K562 (cell line): Measurements from ENCODE around the gene PRKG1. TPM values are rescaled to one million over a fixed set of nuclear protein-coding genes. Genes with fewer than 3 reads are reported as not detected.

Experiments
- ATAC-seq: fragments of 200-7000 bp; cut with Tn5 transposase; 3 replicates; pipeline ENCODE4 v1.9.1; 2020; ENCODE audit warnings: moderate library complexity
- BruUV-seq: library from RNA; stranded (reverse); fragments of 400-500 nt; replicated peaks from 2 replicates; lab custom pipeline; 2021; lab: Mats Ljungman, UMichigan
- CTCF ChIA-PET: fragments of 300-600 bp; formaldehyde crosslinking; extraction: SDS; loops from one replicate; lab custom pipeline; 2021; ENCODE audit warnings: low intra/inter-chr PET ratio; lab: Yijun Ruan, JAX
- POLR2A ChIA-PET: fragments of 300-600, 350-650 bp; sonication (Branson Sonifier 250); formaldehyde crosslinking; extraction: SDS; loops from one replicate; lab custom pipeline; 2021; ENCODE audit warnings: antibody characterized with exemption, inconsistent platforms; lab: Yijun Ruan, JAX
- DNase-seq, 4 experiments: peaks; one replicate each; pipeline versions ENCODE4 v3.0.0 to v3.0.0-alpha.2; 2011 to 2018; ENCODE audit warnings: low spot score in 3 of 4, mixed read lengths in 3 of 4; ENCODE audit errors: extremely low read depth in 1 of 4
- FAIRE-seq: peaks from 2 replicates; lab custom pipeline; 2011; peaks lifted over from hg19 to GRCh38; lab: Jason Lieb, UNC
- H2AFZ ChIP-seq: 2 replicates; pipeline ENCODE4 v1.6.0; 2011; ENCODE audit warnings: low read depth, low read length, control low read depth, inconsistent platforms
- H3K27ac ChIP-seq: fragments of 200-600 bp; 3 replicates; pipeline ENCODE4 v1.8.0; 2011; ENCODE audit warnings: low read depth, mild to moderate bottlenecking, control low read depth, inconsistent platforms, low read length, moderate library complexity, mixed read lengths; ENCODE audit errors: extremely low read depth
- H3K27me3 ChIP-seq, 2 experiments: fragments of 300-600 bp in 1 of 2; 2 replicates in 1 of 2; 3 replicates in 1 of 2; pipeline versions ENCODE4 v1.6.0 to v1.8.0; 2011; ENCODE audit warnings: inconsistent platforms in 2 of 2, low read length in 2 of 2, mild to moderate bottlenecking in 1 of 2, mixed read lengths in 1 of 2, moderate library complexity in 1 of 2; ENCODE audit not compliant: control insufficient read depth in 2 of 2, insufficient read depth in 2 of 2
- H3K36me3 ChIP-seq: fragments of 300-600 bp; 3 replicates; pipeline ENCODE4 v1.8.0; 2011; ENCODE audit warnings: mild to moderate bottlenecking, low read length, inconsistent platforms; ENCODE audit not compliant: control insufficient read depth, insufficient read depth
- H3K4me1 ChIP-seq, 2 experiments: fragments of 200-600 bp in 1 of 2; replicated peaks in 1 of 2; 2 replicates in 1 of 2; 3 replicates in 1 of 2; pipeline versions ENCODE4 v1.5.1 to v1.8.0; 2011; ENCODE audit warnings: inconsistent platforms in 2 of 2, low read length in 2 of 2, mild to moderate bottlenecking in 1 of 2, mixed read lengths in 1 of 2, moderate library complexity in 1 of 2; ENCODE audit not compliant: control insufficient read depth in 2 of 2, insufficient read depth in 2 of 2
- H3K4me2 ChIP-seq: 2 replicates; pipeline ENCODE4 v1.6.1; 2011; ENCODE audit warnings: low read length, control low read depth, inconsistent platforms, mixed read lengths; ENCODE audit not compliant: insufficient read depth
- H3K4me3 ChIP-seq: fragments of 200-600 bp; sonication (generic), shearing (Covaris generic); 2 replicates; pipeline ENCODE4 v1.5.1; 2016; ENCODE audit warnings: control low read depth, inconsistent platforms
- H3K79me2 ChIP-seq: fragments of 200-600 bp; 3 replicates; pipeline ENCODE4 v1.8.0; 2011; ENCODE audit warnings: low read length, inconsistent platforms; ENCODE audit not compliant: control insufficient read depth, insufficient read depth
- H3K9ac ChIP-seq, 2 experiments: 2 replicates each; pipeline versions ENCODE4 v1.6.0 to v1.6.1; 2011; ENCODE audit warnings: low read depth in 2 of 2, low read length in 2 of 2, control low read depth in 1 of 2, inconsistent platforms in 1 of 2, mild to moderate bottlenecking in 1 of 2, mixed read lengths in 1 of 2; ENCODE audit not compliant: insufficient read depth in 1 of 2
- H3K9me1 ChIP-seq: one replicate; pipeline ENCODE4 v1.6.0; 2011; ENCODE audit warnings: inconsistent platforms, mild to moderate bottlenecking, low read length, moderate library complexity; ENCODE audit not compliant: control insufficient read depth, insufficient read depth
- H3K9me3 ChIP-seq: replicated peaks from 2 replicates; pipeline ENCODE4 v1.5.1; 2011; ENCODE audit warnings: low read depth, low read length, inconsistent platforms; ENCODE audit not compliant: control insufficient read depth, insufficient read depth
- H4K20me1 ChIP-seq: replicated peaks from 2 replicates; pipeline ENCODE4 v1.6.1; 2011; ENCODE audit warnings: low read length, inconsistent platforms, mixed read lengths; ENCODE audit not compliant: control insufficient read depth, insufficient read depth
- CBX2 ChIP-seq: fragments of 200-600 bp; sonication (generic); IDR thresholded peaks from one replicate; pipeline ENCODE4 v1.6.1; 2012; ENCODE audit warnings: mild to moderate bottlenecking, low read length, inconsistent platforms; ENCODE audit not compliant: insufficient read depth, poor library complexity, severe bottlenecking
- KDM1A ChIP-seq, 2 experiments: fragments of 450-650 bp; IDR thresholded peaks; 2 replicates each; pipeline ENCODE4 v1.6.1; 2016; ENCODE audit warnings: mild to moderate bottlenecking in 2 of 2
- NR2F6 ChIP-seq: fragments of 450-650 bp; formaldehyde crosslinking; IDR thresholded peaks from 2 replicates; pipeline ENCODE4 v1.4.0; 2020; ENCODE audit warnings: mild to moderate bottlenecking
- SAFB ChIP-seq: fragments of 200-400 bp; formaldehyde crosslinking; IDR thresholded peaks from 2 replicates; pipeline ENCODE4 v1.6.1; 2017; ENCODE audit warnings: low read depth, low read length, borderline replicate concordance
- SLC30A9 ChIP-seq: fragments of 250-450 bp; sonication (Bioruptor Pico); IDR thresholded peaks from 2 replicates; pipeline ENCODE4 v1.8.0; 2022; ENCODE audit warnings: mild to moderate bottlenecking, moderate library complexity
- SREBF2 ChIP-seq: sonication (generic); formaldehyde crosslinking; IDR thresholded peaks from 2 replicates; pipeline ENCODE4 v1.4.0; 2020; ENCODE audit warnings: mild to moderate bottlenecking, missing genetic modification reagents
- ZNF76 ChIP-seq: fragments of 250-450 bp; sonication (Bioruptor Pico); IDR thresholded peaks from 2 replicates; pipeline ENCODE4 v1.4.0; 2020; ENCODE audit warnings: mild to moderate bottlenecking, moderate library complexity, borderline replicate concordance
- ZNF785 ChIP-seq: fragments of 250-450 bp; sonication (Bioruptor Pico); IDR thresholded peaks from 2 replicates; pipeline ENCODE4 v1.4.0; 2020; ENCODE audit warnings: mild to moderate bottlenecking
- WGBS: fragments of 100-300 bp; shearing (Covaris generic); methylation state at CpG from one replicate; pipeline ENCODE4 v1.1.6; 2016; ENCODE audit warnings: low coverage, mixed read lengths; ENCODE audit not compliant: insufficient coverage; ENCODE audit errors: missing lambda C conversion rate; 5-methylcytosine and 5-hydroxymethylcytosine counted together
- in situ Hi-C: fragments of 300-500 bp; cut with MboI; formaldehyde crosslinking; loops from 4 replicates; pipeline ENCODE4 v1.15.0; 2018; ENCODE audit warnings: inconsistent platforms, mixed read lengths
- intact Hi-C: fragments of 100-400 bp; cut with micrococcal nuclease; formaldehyde crosslinking; loops from 2 replicates; pipeline ENCODE4 v1.14.2; 2022
- polyA plus RNA-seq, 8 experiments: library from polyadenylated mRNA; depleted of rRNA in 4 of 8; stranded (reverse) in 5 of 8; unstranded in 3 of 8; fragments of >200 nt; fragmentation: Nextera tagmentation in 2 of 8; fragmentation: Illumina TruSeq in 1 of 8; extraction: Ambion mirVana in 2 of 8; extraction: Trizol in 1 of 8; gene quantifications; 2 replicates each; pipeline versions ENCODE4 v1.2.1 to v1.2.3, GENCODE V29; 2011 to 2014; ENCODE audit warnings: inconsistent platforms in 1 of 8, missing spikeins in 1 of 8
- total RNA-seq, 7 experiments: library from RNA; depleted of rRNA in 6 of 7; stranded (reverse); fragments of >200 nt in 6 of 7; fragmentation: Illumina TruSeq in 2 of 7; extraction: Trizol in 2 of 7; gene quantifications; 2 replicates each; pipeline versions ENCODE4 v1.2.1 to v1.2.3, GENCODE V29; 2011 to 2021; ENCODE audit warnings: low replicate concordance in 1 of 7
- TF ChIP-seq, protein P1 (sequence below), 2 experiments: fragments of 450-650 bp; conservative IDR thresholded peaks; 2 replicates each; pipeline ENCODE4 v1.6.1; 2017; ENCODE audit warnings: mild to moderate bottlenecking in 2 of 2, moderate library complexity in 2 of 2
- TF ChIP-seq, protein P2 (sequence below): fragments of 250-450 bp; sonication (Bioruptor Pico); IDR thresholded peaks from 2 replicates; pipeline ENCODE4 v1.4.0; 2020; ENCODE audit warnings: mild to moderate bottlenecking

The PRKG1 gene
- total and polyA plus RNA-seq, 9 of the 15 experiments (the other 6 are each of a cell fraction or from before 2014, with no cell fraction given) = 0.22 TPM; not detected in 8

DNA sequence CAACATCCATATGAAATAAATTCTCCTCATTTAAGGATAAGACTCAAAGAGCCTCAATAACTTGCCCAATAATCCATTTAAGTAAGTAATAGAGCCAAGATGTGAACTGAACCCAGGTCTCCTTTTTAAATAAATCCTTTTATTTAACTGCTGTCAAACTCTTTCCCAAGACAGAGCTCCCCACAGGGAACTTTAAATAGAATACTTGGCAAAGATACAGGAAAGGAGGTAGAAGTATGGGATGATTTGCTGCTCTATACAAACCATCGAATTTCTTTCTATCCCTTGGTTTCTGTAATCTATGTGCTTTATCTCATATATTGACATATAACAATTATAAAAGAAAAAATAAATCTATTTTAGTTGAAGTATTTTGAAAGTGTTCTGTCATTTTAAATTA lies 329.2 kb downstream of the PRKG1 start:
- in situ Hi-C loops = no loop called here
- CTCF ChIA-PET = no interaction called here

DNA sequence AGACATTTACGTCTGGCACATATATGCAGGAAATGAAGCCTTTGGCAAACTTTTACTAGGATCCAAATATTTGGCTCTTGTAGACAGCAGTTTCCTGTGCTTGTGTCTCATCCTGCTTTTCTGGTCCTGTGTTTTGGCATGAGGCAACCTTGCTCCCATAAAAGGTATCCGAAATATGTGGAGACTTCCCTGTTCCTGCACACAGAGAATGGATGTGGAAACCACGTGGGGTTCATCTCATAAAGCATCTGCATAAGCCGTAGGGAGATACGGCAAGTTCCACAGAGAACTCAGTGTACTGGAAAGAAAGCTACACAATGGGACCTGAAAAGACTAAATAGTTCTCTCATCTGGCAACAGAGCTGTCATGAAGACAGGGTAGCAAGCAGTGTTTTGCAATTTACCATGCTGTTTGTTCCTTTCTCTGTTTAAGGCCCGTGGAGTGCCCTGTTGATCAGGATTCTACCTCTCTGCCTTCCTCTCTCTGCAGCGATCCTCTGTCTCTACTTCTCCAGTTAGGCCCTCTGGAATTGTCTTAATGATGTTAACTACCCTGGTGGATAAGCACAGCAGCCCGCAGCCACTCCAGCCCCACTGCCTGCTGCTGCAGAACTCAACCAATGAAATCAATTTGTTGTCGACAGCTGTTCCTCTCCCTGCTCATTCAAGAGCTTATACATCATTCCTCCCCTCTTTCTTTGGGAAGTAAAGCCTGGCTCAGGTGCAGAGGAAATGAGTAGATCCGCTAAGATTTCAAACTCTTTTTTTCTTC lies 331.5 kb downstream of the PRKG1 start:
- Histone ChIP-seq H3K4me3 (no peak overlapping the region), H3K4me1 (no peaks in the 10 kb centered on the region), H3K27me3 (no peaks in the 10 kb centered on the region), H3K27ac (no peak overlapping the region), H3K9me3 (no peaks in the 10 kb centered on the region), H3K9me1 (no peaks in the 10 kb centered on the region), H4K20me1 (no peaks in the 10 kb centered on the region), H3K36me3 (no peaks in the 10 kb centered on the region), H2AFZ (no peak overlapping the region), H3K79me2 (no peaks in the 10 kb centered on the region), H3K4me2 (no peak overlapping the region), H3K9ac (no peak overlapping the region)
- WGBS = 2% methylated on average over 10 of the region's 10 CpGs
- in situ Hi-C loops (no loop called here), intact Hi-C loops (no loop called here)
- BruUV-seq = no TSS peak
- CTCF ChIA-PET = no interaction called here
- DNase-seq (no peak), FAIRE-seq (no peak), ATAC-seq (no peak)
- POLR2A ChIA-PET = no interaction called here
- TF ChIP-seq, protein P1, sequence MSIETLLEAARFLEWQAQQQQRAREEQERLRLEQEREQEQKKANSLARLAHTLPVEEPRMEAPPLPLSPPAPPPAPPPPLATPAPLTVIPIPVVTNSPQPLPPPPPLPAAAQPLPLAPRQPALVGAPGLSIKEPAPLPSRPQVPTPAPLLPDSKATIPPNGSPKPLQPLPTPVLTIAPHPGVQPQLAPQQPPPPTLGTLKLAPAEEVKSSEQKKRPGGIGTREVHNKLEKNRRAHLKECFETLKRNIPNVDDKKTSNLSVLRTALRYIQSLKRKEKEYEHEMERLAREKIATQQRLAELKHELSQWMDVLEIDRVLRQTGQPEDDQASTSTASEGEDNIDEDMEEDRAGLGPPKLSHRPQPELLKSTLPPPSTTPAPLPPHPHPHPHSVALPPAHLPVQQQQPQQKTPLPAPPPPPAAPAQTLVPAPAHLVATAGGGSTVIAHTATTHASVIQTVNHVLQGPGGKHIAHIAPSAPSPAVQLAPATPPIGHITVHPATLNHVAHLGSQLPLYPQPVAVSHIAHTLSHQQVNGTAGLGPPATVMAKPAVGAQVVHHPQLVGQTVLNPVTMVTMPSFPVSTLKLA (conservative IDR thresholded peaks at IDR 0.05) = no peak
- TF ChIP-seq ZNF785 (no peak), NR2F6 (no peak), SAFB (no peak), KDM1A (IDR thresholded peaks at IDR 0.05) (no peak)
- TF ChIP-seq, protein P2, sequence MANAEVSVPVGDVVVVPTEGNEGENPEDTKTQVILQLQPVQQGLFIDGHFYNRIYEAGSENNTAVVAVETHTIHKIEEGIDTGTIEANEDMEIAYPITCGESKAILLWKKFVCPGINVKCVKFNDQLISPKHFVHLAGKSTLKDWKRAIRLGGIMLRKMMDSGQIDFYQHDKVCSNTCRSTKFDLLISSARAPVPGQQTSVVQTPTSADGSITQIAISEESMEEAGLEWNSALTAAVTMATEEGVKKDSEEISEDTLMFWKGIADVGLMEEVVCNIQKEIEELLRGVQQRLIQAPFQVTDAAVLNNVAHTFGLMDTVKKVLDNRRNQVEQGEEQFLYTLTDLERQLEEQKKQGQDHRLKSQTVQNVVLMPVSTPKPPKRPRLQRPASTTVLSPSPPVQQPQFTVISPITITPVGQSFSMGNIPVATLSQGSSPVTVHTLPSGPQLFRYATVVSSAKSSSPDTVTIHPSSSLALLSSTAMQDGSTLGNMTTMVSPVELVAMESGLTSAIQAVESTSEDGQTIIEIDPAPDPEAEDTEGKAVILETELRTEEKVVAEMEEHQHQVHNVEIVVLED = no peak

More for the DNA sequence above, 329.2 kb downstream of the PRKG1 start:
- Histone ChIP-seq H3K9me1 (no peaks in the 10 kb centered on the region), H3K9me3 (no peaks in the 10 kb centered on the region), H3K36me3 (no peaks in the 10 kb centered on the region), H2AFZ (no peak overlapping the region), H3K27me3 (no peaks in the 10 kb centered on the region), H3K27ac (no peak overlapping the region), H3K79me2 (no peaks in the 10 kb centered on the region), H3K9ac (no peak overlapping the region), H4K20me1 (no peaks in the 10 kb centered on the region), H3K4me2 (no peak overlapping the region), H3K4me1 (no peaks in the 10 kb centered on the region), H3K4me3 (no peak overlapping the region)
- FAIRE-seq = no peak
- DNase-seq = no peak
- POLR2A ChIA-PET = no interaction called here
- 0% methylated on average over 1 of the region's 1 CpG for WGBS
- intact Hi-C loops = no loop called here
- ATAC-seq = no peak
- BruUV-seq = no TSS peak
- TF ChIP-seq CBX2 = no peak
- TF ChIP-seq ZNF76 (CRISPR knock-in tag) = no peak
- TF ChIP-seq SREBF2 (CRISPR knock-in tag) = no peak
- no peak for TF ChIP-seq SLC30A9
